GM18873 (cell line): ENCODE data around the gene OR6C76.

Experiments
- ATAC-seq: cut with Tn5 transposase; IDR thresholded peaks from one replicate; pipeline ENCODE4 v1.9.1; 2021; ENCODE audit warnings: mild to moderate bottlenecking, moderate library complexity, moderate number of reproducible peaks; ENCODE audit not compliant: unreplicated experiment, low FRiP score

The OR6C76 gene

GRCh38 chr12:55467836-55468235 lies 41.8 kb downstream of the OR6C76 start:
- ATAC-seq: no peak

- ATAC-seq: no peak
Observed at GRCh38 chr12:55469291-55469690, 43.2 kb downstream of the OR6C76 start.

GRCh38 chr12:55470088-55470829 lies 44.2 kb downstream of the OR6C76 start, which contains the start of gene OR6C70:
Gene OR6C70, minus strand, starts transcription at chr12:55470138. Its CDS starts 0 bp downstream, at chr12:55470138.
- no peak for ATAC-seq

- no peak for ATAC-seq
Observed at GRCh38 chr12:55472264-55472663, 46.2 kb downstream of the OR6C76 start.
